Gastroesophageal sphincter (tissue), 4 donors: ENCODE measurements around the gene COL26A1. TPM values are rescaled to one million over a fixed set of nuclear protein-coding genes. Genes with fewer than 3 reads are reported as not detected.
"Not testable (repeated sequence)": the region's sequence is repeated elsewhere in the genome, so short reads cannot be mapped to it uniquely, and the experiment has no call there.

Experiments
- ATAC-seq: fragments of 150-250 bp; one replicate; pipeline ENCODE4 v1.9.1; 2016; ENCODE audit warnings: mild to moderate bottlenecking, moderate library complexity
- H3K27ac ChIP-seq, 4 donors: fragments of 200-600 bp; sonication (generic) in 3 of 4; 1 replicate in 3 of 4; 2 replicates in 1 of 4; pipeline ENCODE4 v1.5.1; 2016 to 2019
- H3K27me3 ChIP-seq: fragments of 200-600 bp; sonication (generic); one replicate; pipeline ENCODE4 v1.5.1; 2019
- H3K36me3 ChIP-seq, 2 donors: fragments of 200-600 bp; sonication (generic); one replicate each; pipeline ENCODE4 v1.5.1; 2019; ENCODE audit warnings: control low read depth in 1 of 2
- H3K4me1 ChIP-seq, 3 donors: fragments of 200-600 bp; sonication (generic); 1 replicate in 2 of 3; 2 replicates in 1 of 3; pipeline ENCODE4 v1.5.1; 2016 to 2019; ENCODE audit warnings: control low read depth in 2 of 3
- H3K4me3 ChIP-seq, 2 donors: fragments of 200-600 bp; sonication (generic); one replicate each; pipeline ENCODE4 v1.5.1; 2019; ENCODE audit warnings: mild to moderate bottlenecking in 1 of 2, moderate library complexity in 1 of 2
- H3K9me3 ChIP-seq, 3 donors: fragments of 200-600 bp; sonication (generic); one replicate each; pipeline ENCODE4 v1.5.1; 2017 to 2019; ENCODE audit warnings: control low read depth in 2 of 3
- EP300 ChIP-seq: sonication (generic); formaldehyde crosslinking; IDR thresholded peaks from one replicate; pipeline ENCODE4 v1.6.1; 2017; ENCODE audit warnings: antibody characterized with exemption, mild to moderate bottlenecking
- POLR2A ChIP-seq, 2 donors: fragments of 450-650 bp; IDR thresholded peaks; one replicate each; pipeline ENCODE4 v1.6.1; 2017; ENCODE audit warnings: antibody characterized with exemption in 2 of 2, mild to moderate bottlenecking in 2 of 2, moderate library complexity in 1 of 2
- POLR2AphosphoS5 ChIP-seq: sonication (generic); formaldehyde crosslinking; IDR thresholded peaks from one replicate; pipeline ENCODE4 v1.6.1; 2017; ENCODE audit warnings: antibody characterized with exemption
- WGBS, 2 donors: methylation state at CpG; one replicate each; pipeline ENCODE4 v1.1.5; 2018; ENCODE audit warnings: low coverage in 1 of 2; 5-methylcytosine and 5-hydroxymethylcytosine counted together
- total RNA-seq, 4 donors: library from RNA; depleted of rRNA; stranded (reverse); fragments of >200 nt; gene quantifications; one replicate each; pipeline ENCODE4 v1.1.0, GENCODE V29; 2016
- TF ChIP-seq, protein P1 (sequence below), 4 experiments: fragments of 200-600 bp in 2 of 4; fragments of 450-650 bp in 2 of 4; sonication (generic) in 1 of 4; IDR thresholded peaks; one replicate each; pipeline ENCODE4 v1.5.1; 2017 to 2019; ENCODE audit warnings: antibody characterized with exemption in 4 of 4, mild to moderate bottlenecking in 2 of 4, moderate library complexity in 2 of 4

The COL26A1 gene
- total RNA-seq, 4 donors from 2014 or later = not detected

- Histone ChIP-seq H3K4me3 (no peak overlapping the region), H3K36me3 (no peaks in the 10 kb centered on the region), H3K4me1 (peaks cover 0 to 12% (median 0%) of the 10 kb centered on the region in 3 donors), H3K9me3 (no peaks in the 10 kb centered on the region), H3K27ac (no peak overlapping the region), H3K27me3 (peaks cover 33% of the 10 kb centered on the region)
- 28 to 29% methylated on average over 9 to 16 of the region's 25 CpGs for WGBS, 2 donors
- no peak for ATAC-seq
- TF ChIP-seq EP300 = no peak
- TF ChIP-seq POLR2AphosphoS5 = no peak
- TF ChIP-seq, protein P1, sequence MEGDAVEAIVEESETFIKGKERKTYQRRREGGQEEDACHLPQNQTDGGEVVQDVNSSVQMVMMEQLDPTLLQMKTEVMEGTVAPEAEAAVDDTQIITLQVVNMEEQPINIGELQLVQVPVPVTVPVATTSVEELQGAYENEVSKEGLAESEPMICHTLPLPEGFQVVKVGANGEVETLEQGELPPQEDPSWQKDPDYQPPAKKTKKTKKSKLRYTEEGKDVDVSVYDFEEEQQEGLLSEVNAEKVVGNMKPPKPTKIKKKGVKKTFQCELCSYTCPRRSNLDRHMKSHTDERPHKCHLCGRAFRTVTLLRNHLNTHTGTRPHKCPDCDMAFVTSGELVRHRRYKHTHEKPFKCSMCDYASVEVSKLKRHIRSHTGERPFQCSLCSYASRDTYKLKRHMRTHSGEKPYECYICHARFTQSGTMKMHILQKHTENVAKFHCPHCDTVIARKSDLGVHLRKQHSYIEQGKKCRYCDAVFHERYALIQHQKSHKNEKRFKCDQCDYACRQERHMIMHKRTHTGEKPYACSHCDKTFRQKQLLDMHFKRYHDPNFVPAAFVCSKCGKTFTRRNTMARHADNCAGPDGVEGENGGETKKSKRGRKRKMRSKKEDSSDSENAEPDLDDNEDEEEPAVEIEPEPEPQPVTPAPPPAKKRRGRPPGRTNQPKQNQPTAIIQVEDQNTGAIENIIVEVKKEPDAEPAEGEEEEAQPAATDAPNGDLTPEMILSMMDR (IDR thresholded peaks at IDR 0.05) = no peak
- no peak for TF ChIP-seq POLR2A (IDR thresholded peaks at IDR 0.05)
Measured at GRCh38 chr7:101486433-101487104, 123.9 kb downstream of the COL26A1 start.

- TF ChIP-seq EP300 (no peak), POLR2A (IDR thresholded peaks at IDR 0.05) (no peak), POLR2AphosphoS5 (no peak)
- TF ChIP-seq, protein P1 (IDR thresholded peaks at IDR 0.05) = no peak
- H3K27me3 ChIP-seq = peaks cover 37% of the 10 kb centered on the region
- peaks cover 0 to 12% (median 0%) of the 10 kb centered on the region in 3 donors for H3K4me1 ChIP-seq
- no peaks in the 10 kb centered on the region for H3K9me3 ChIP-seq
- no peak overlapping the region for H3K27ac ChIP-seq
- no peak for ATAC-seq
- 50 to 67% methylated on average over 1 to 4 of the region's 4 CpGs for WGBS, 2 donors
- H3K4me3 ChIP-seq = no peak overlapping the region
- no peaks in the 10 kb centered on the region for H3K36me3 ChIP-seq
Measured at GRCh38 chr7:101487105-101487458, 124.4 kb downstream of the COL26A1 start.

DNA sequence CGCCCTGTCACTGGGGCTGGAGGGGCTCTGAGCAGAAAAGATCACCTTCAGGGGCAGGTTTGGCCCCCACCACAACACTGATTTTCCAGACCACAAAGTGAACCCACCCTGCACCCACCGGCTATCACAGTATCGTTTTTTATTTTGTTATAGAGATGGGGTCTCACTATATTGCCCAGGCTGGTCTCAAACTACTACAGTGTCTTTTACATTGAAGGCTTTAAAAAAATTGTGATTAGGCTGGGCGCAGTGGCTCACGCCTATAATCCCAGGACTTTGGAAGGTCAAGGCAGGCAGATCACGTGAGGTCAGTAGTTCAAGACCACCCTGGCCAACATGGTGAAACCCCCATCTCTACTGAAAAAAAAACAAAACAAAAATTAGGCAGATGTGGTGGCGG, 125.1 kb downstream of the COL26A1 start:
- WGBS, 2 donors = 96 to 97% methylated on average over 5 to 6 of the region's 7 CpGs
- TF ChIP-seq POLR2A (IDR thresholded peaks at IDR 0.05) = no peak
- TF ChIP-seq, protein P1 (IDR thresholded peaks at IDR 0.05) = no peak
- no peak for TF ChIP-seq POLR2AphosphoS5
- TF ChIP-seq EP300 = no peak
- ATAC-seq = no peak
- H3K4me3 ChIP-seq = no peak overlapping the region
- peaks cover 39% of the 10 kb centered on the region for H3K27me3 ChIP-seq
- H3K9me3 ChIP-seq = no peaks in the 10 kb centered on the region
- H3K36me3 ChIP-seq = no peaks in the 10 kb centered on the region
- no peak overlapping the region for H3K27ac ChIP-seq
- peaks cover 0 to 12% (median 0%) of the 10 kb centered on the region in 3 donors for H3K4me1 ChIP-seq

GRCh38 chr7:101488826-101489572, 126.3 kb downstream of the COL26A1 start:
- peaks cover 0 to 12% (median 0%) of the 10 kb centered on the region in 3 donors for H3K4me1 ChIP-seq
- ATAC-seq = no peak
- TF ChIP-seq EP300 (no peak), POLR2A (IDR thresholded peaks at IDR 0.05) (no peak), POLR2AphosphoS5 (no peak)
- TF ChIP-seq, protein P1 (IDR thresholded peaks at IDR 0.05) = no peak
- 37 to 53% methylated on average over 9 to 10 of the region's 10 CpGs for WGBS, 2 donors
- no peaks in the 10 kb centered on the region for H3K36me3 ChIP-seq
- peaks cover 45% of the 10 kb centered on the region for H3K27me3 ChIP-seq
- no peaks in the 10 kb centered on the region for H3K9me3 ChIP-seq
- no peak overlapping the region for H3K4me3 ChIP-seq
- H3K27ac ChIP-seq = no peak overlapping the region

GRCh38 chr7:101490439-101490838, 127.8 kb downstream of the COL26A1 start:
- H3K36me3 ChIP-seq, ATAC-seq: not testable (repeated sequence)
- WGBS, 2 donors = 80% methylated on average over 7 of the region's 9 CpGs; no CpG with 5 or more reads in 1 of the 2 donors

DNA sequence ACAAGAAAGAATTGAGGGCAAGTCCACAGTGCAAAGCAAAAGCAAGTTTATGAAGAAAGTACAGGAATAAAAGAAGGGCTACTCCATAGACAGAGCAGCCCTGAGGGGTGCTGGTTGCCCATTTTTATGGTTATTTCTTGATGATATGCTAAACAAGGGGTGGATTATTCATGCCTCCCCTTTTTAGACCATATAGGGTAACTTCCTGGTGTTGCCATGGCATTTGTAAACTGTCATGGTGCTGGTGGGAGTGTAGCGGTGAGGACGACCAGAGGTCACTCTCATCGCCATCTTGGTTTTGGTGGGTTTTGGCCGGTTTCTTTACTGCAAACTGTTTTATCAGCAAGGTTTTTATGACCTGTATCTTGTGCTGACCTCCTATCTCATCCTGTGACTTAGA, 128.8 kb downstream of the COL26A1 start:
- H3K9me3 ChIP-seq, H3K4me1 ChIP-seq, H3K27ac ChIP-seq, H3K36me3 ChIP-seq, H3K4me3 ChIP-seq, ATAC-seq: not testable (repeated sequence)
- peaks cover 39% of the 10 kb centered on the region for H3K27me3 ChIP-seq
- WGBS, 2 donors = 71% methylated on average over 4 of the region's 4 CpGs; no CpG with 5 or more reads in 1 of the 2 donors

More at GRCh38 chr7:101490439-101490838, 127.8 kb downstream of the COL26A1 start:
- not testable (repeated sequence) for H3K4me3 ChIP-seq, H3K9me3 ChIP-seq, H3K27ac ChIP-seq
- H3K27me3 ChIP-seq = peaks cover 41% of the 10 kb centered on the region
- H3K4me1 ChIP-seq = peaks cover 0 to 12% (median 0%) of the 10 kb centered on the region in 3 donors
